Liver (tissue), 9 donors: ENCODE measurements around the gene C10orf88. TPM values are rescaled to one million over a fixed set of nuclear protein-coding genes. Genes with fewer than 3 reads are reported as not detected.

Experiments used
- DNase-seq: peaks from one replicate; pipeline ENCODE4 v3.0.0-alpha.2; 2017; ENCODE audit warnings: low spot score
- H3K27ac ChIP-seq, 2 donors: one replicate each; pipeline ENCODE4 v1.7.0; 2013; ENCODE audit warnings: inconsistent platforms in 2 of 2, low read length in 2 of 2, control low read depth in 1 of 2, low read depth in 1 of 2, mild to moderate bottlenecking in 1 of 2
- H3K27me3 ChIP-seq, 4 donors: one replicate each; pipeline versions ENCODE4 v1.6.1 to v1.7.0; 2013; ENCODE audit warnings: low read length in 3 of 4, inconsistent platforms in 1 of 4, mild to moderate bottlenecking in 1 of 4, moderate library complexity in 1 of 4; ENCODE audit not compliant: control insufficient read depth in 4 of 4, insufficient read depth in 4 of 4
- H3K36me3 ChIP-seq, 4 donors: one replicate each; pipeline versions ENCODE4 v1.6.1 to v1.7.0; 2013; ENCODE audit warnings: low read length in 3 of 4, mild to moderate bottlenecking in 3 of 4, low read depth in 1 of 4, moderate library complexity in 1 of 4; ENCODE audit not compliant: control insufficient read depth in 4 of 4, insufficient read depth in 3 of 4
- H3K4me1 ChIP-seq, 4 donors: one replicate each; pipeline versions ENCODE4 v1.6.1 to v1.7.0; 2013; ENCODE audit warnings: low read length in 3 of 4, mild to moderate bottlenecking in 3 of 4, moderate library complexity in 1 of 4; ENCODE audit not compliant: control insufficient read depth in 4 of 4, insufficient read depth in 4 of 4
- H3K4me3 ChIP-seq, 3 donors: one replicate each; pipeline versions ENCODE4 v1.6.1 to v1.7.0; 2013; ENCODE audit warnings: low read length in 3 of 3, control low read depth in 1 of 3, low read depth in 1 of 3, mild to moderate bottlenecking in 1 of 3
- H3K9ac ChIP-seq, 2 donors: one replicate each; pipeline ENCODE4 v1.7.0; 2013; ENCODE audit warnings: low read length in 2 of 2, mild to moderate bottlenecking in 2 of 2, moderate library complexity in 2 of 2, control low read depth in 1 of 2, low read depth in 1 of 2
- H3K9me3 ChIP-seq, 4 donors: one replicate each; pipeline versions ENCODE4 v1.6.1 to v1.7.0; 2013; ENCODE audit warnings: low read length in 3 of 4; ENCODE audit not compliant: control insufficient read depth in 4 of 4
- ATF3 ChIP-seq: IDR thresholded peaks from 2 replicates; pipeline ENCODE4 v1.6.1; 2016; ENCODE audit warnings: antibody characterized with exemption
- EGR1 ChIP-seq, 2 donors: IDR thresholded peaks; 2 replicates each; pipeline ENCODE4 v1.6.1; 2016 to 2018; ENCODE audit warnings: antibody characterized with exemption in 2 of 2, low read depth in 2 of 2
- FOXA1 ChIP-seq: IDR thresholded peaks from 2 replicates; pipeline ENCODE4 v1.6.1; 2016; ENCODE audit warnings: antibody characterized with exemption
- HNF4A ChIP-seq, 2 donors: conservative IDR thresholded peaks; 2 replicates each; pipeline ENCODE4 v1.6.1; 2016; ENCODE audit warnings: antibody characterized with exemption in 2 of 2, mild to moderate bottlenecking in 2 of 2
- MAX ChIP-seq: IDR thresholded peaks from 2 replicates; pipeline ENCODE4 v1.6.1; 2016; ENCODE audit warnings: antibody characterized with exemption
- RAD21 ChIP-seq, 2 donors: IDR thresholded peaks; 2 replicates each; pipeline ENCODE4 v1.6.1; 2016; ENCODE audit warnings: antibody characterized with exemption in 2 of 2, mild to moderate bottlenecking in 2 of 2
- REST ChIP-seq: IDR thresholded peaks from 2 replicates; pipeline ENCODE4 v1.6.1; 2016; ENCODE audit warnings: antibody characterized with exemption, mild to moderate bottlenecking
- RXRA ChIP-seq, 2 donors: IDR thresholded peaks; 2 replicates each; pipeline ENCODE4 v1.6.1; 2017 to 2018; ENCODE audit warnings: antibody characterized with exemption in 2 of 2, mild to moderate bottlenecking in 1 of 2
- SP1 ChIP-seq: IDR thresholded peaks from 2 replicates; pipeline ENCODE4 v1.6.1; 2018; ENCODE audit warnings: antibody characterized with exemption, mild to moderate bottlenecking
- TAF1 ChIP-seq: conservative IDR thresholded peaks from 2 replicates; pipeline ENCODE4 v1.6.1; 2016; ENCODE audit warnings: antibody characterized with exemption, mild to moderate bottlenecking
- YY1 ChIP-seq: IDR thresholded peaks from 2 replicates; pipeline ENCODE4 v1.6.1; 2016; ENCODE audit warnings: antibody characterized with exemption, mild to moderate bottlenecking
- ZBTB33 ChIP-seq: IDR thresholded peaks from 2 replicates; pipeline ENCODE4 v1.6.1; 2016; ENCODE audit warnings: antibody characterized with exemption
- WGBS: extraction: QIAGEN DNeasy Blood & Tissue Kit; methylation state at CpG from one replicate; pipeline ENCODE4 v1.1.7; 2013; 5-methylcytosine and 5-hydroxymethylcytosine counted together
- polyA plus RNA-seq, 2 donors: library from polyadenylated mRNA; stranded (reverse) in 1 of 2; unstranded in 1 of 2; fragments of 200-250 nt in 1 of 2; fragments of >200 nt in 1 of 2; fragmentation: Nextera tagmentation in 1 of 2; extraction: Ambion mirVana in 1 of 2; gene quantifications; one replicate each; pipeline versions ENCODE4 v1.2.1 to v1.2.3, GENCODE V29; 2013 to 2015
- total RNA-seq, 2 donors: library from RNA; depleted of rRNA; stranded (reverse); fragments of >200 nt; gene quantifications; one replicate each; pipeline ENCODE4 v1.2.3, GENCODE V29; 2014
- donor health status: healthy.
- donor health status: healthy.
- donor health status: healthy.
- donor health status: healthy.
- donor health status: healthy.

The C10orf88 gene
- total and polyA plus RNA-seq, 4 donors: 2.2 to 8.4 (median 3.6) TPM

GRCh38 chr10:122984708-122985107 lies 30.7 kb upstream of the C10orf88 start:
- Histone ChIP-seq H3K27ac (peak overlapping the region in 1 of 2 donors; percentile 17), H3K9me3 (no peaks in the 10 kb centered on the region), H3K27me3 (no peaks in the 10 kb centered on the region), H3K4me3 (no peak overlapping the region), H3K4me1 (peaks cover 5 to 61% (median 45%) of the 10 kb centered on the region in 4 donors), H3K9ac (no peak overlapping the region), H3K36me3 (no peaks in the 10 kb centered on the region)
- no peak for DNase-seq
- WGBS: 97% methylated on average over 2 of the region's 2 CpGs
- no peak for TF ChIP-seq FOXA1
- no peak for TF ChIP-seq ZBTB33

GRCh38 chr10:122983898-122984297 lies 29.9 kb upstream of the C10orf88 start:
- H3K4me3 ChIP-seq: peak overlapping the region in 1 of 3 donors; percentile 8
- no peaks in the 10 kb centered on the region for H3K36me3 ChIP-seq
- H3K9ac ChIP-seq: no peak overlapping the region
- H3K4me1 ChIP-seq: peaks cover 5 to 63% (median 45%) of the 10 kb centered on the region in 4 donors
- peak overlapping the region; percentile 37 to 53 for H3K27ac ChIP-seq
- TF ChIP-seq YY1 (peak; percentile 87), ATF3 (no peak), SP1 (peak; percentile 74), ZBTB33 (peak; percentile 60), TAF1 (no peak), REST (peak; percentile 69), RXRA (IDR thresholded peaks at IDR 0.05) (peak; percentile 81 to 89), HNF4A (conservative IDR thresholded peaks at IDR 0.05) (peak; percentile 48 to 49), RAD21 (IDR thresholded peaks at IDR 0.05) (peak in 1 of 2 donors; percentile 40), MAX (peak; percentile 61), EGR1 (IDR thresholded peaks at IDR 0.05; ENCODE audit: low read depth in 2 of 2) (peak in 1 of 2 donors; percentile 15)
- WGBS: 46% methylated on average over 6 of the region's 6 CpGs
- no peaks in the 10 kb centered on the region for H3K27me3 ChIP-seq
- no peaks in the 10 kb centered on the region for H3K9me3 ChIP-seq
- no peak for DNase-seq
